HG03354 (cell line): ENCODE measurements around the gene TPP1.

Experiments used
- ATAC-seq: cut with Tn5 transposase; IDR thresholded peaks from one replicate; pipeline ENCODE4 v1.9.1; 2021; ENCODE audit warnings: mild to moderate bottlenecking; ENCODE audit not compliant: unreplicated experiment, poor library complexity, severe bottlenecking

The TPP1 gene

GRCh38 chr11:6568191-6568918, 50.9 kb downstream of the TPP1 start:
- no peak for ATAC-seq

- no peak for ATAC-seq
Measured at GRCh38 chr11:6567371-6567745, 51.9 kb downstream of the TPP1 start.

- ATAC-seq: no peak
Measured at GRCh38 chr11:6566704-6567370, 52.4 kb downstream of the TPP1 start.

- ATAC-seq: no peak
Measured at GRCh38 chr11:6565988-6566703, 53.1 kb downstream of the TPP1 start.

- no peak for ATAC-seq
Measured at GRCh38 chr11:6565325-6565724, 53.9 kb downstream of the TPP1 start.

GRCh38 chr11:6563667-6564066, 55.6 kb downstream of the TPP1 start:
- no peak for ATAC-seq

- no peak for ATAC-seq
Measured at GRCh38 chr11:6563121-6563619, 56.1 kb downstream of the TPP1 start.
